ENCODE measurements around the gene BTNL8.

Gene BTNL8

DNA sequence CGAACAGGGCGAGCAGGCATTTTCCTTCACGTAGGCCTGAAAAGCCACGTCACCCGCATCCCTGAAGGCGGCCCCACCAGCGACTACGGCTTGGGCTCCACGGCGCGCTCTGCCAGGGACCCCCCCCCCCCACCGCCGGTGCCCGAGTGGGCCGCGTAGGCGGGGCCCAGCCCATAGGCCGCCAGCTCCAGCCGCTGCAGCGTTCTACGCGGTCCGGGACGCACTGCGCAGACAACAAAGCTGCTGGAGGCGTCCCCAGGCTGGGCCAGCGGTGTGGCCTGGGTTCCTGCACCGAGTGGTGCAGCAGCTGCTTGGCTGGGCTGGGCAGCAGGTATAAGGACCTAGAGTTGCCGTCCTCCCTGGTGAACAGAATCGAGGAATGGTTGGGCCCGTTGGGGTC lies 71.4 kb downstream of the BTNL8 start:
- no peak for DNase-seq (ENCODE audit: low spot score)

DNA sequence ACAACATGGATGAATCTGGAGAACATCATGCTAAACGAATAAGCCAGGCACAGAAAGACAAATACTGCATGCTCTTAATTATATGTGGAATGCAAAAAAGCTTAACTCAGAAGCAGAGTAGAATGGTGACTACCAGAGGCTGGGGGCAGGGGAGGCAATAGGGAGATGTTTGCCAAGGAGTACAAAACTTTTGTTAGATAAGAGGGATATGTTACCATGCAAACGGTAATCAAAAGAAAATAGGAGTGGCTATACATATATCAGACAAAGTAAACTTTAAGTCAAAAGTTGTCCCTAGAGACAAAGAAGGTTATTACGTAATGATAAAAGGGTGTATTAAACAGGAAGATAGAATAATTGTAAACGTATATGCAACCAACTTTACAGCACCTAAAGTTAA lies 71.9 kb downstream of the BTNL8 start:
- DNase-seq (ENCODE audit: low spot score) = no peak

- no peak for DNase-seq (ENCODE audit: low spot score)
These were observed 75.8 kb downstream of the BTNL8 start for GRCh38 chr5:180974612-180975315.

DNA sequence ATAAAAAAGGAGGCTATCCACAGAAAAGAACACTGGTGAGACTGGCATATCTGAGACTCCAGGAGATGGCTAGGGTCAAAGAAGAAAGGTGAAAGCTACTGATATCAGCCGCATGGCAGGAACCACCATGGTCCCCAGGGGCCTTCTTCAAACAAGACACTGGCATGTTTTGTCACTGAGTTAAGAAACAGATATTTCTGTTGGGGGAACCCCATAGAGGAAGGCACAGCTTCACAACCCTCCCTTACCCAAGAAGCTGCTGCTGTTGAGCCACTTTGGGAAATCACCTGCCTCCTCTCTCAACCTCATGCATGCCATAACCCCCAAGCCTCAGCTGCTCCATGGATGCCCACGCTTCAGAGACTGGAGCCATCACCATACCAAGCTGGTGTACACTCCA lies 76.4 kb downstream of the BTNL8 start:
- no peak for DNase-seq (ENCODE audit: low spot score)

GRCh38 chr5:180976518-180976917 lies 77.6 kb downstream of the BTNL8 start:
- no peak for DNase-seq (ENCODE audit: low spot score)

DNA sequence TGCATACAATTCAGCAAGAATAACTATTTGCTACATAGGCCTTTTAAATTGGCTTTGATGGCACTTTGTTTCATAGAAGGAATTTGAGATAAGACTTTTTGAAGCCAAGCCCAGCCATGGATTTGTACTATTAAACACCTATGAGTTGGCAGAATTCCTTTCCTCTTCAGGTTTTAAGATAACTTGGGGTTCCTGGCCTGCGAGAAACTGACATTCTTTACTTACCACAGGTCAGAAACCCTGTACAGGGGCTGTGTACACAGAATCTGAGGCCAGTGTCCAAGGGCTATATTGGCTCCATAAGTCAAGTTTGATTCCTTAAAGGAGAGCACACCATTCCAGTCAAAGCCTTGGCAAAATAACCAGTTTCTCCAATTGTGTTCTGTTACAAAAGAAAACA lies 78.9 kb downstream of the BTNL8 start:
- DNase-seq (ENCODE audit: low spot score) = no peak

DNA sequence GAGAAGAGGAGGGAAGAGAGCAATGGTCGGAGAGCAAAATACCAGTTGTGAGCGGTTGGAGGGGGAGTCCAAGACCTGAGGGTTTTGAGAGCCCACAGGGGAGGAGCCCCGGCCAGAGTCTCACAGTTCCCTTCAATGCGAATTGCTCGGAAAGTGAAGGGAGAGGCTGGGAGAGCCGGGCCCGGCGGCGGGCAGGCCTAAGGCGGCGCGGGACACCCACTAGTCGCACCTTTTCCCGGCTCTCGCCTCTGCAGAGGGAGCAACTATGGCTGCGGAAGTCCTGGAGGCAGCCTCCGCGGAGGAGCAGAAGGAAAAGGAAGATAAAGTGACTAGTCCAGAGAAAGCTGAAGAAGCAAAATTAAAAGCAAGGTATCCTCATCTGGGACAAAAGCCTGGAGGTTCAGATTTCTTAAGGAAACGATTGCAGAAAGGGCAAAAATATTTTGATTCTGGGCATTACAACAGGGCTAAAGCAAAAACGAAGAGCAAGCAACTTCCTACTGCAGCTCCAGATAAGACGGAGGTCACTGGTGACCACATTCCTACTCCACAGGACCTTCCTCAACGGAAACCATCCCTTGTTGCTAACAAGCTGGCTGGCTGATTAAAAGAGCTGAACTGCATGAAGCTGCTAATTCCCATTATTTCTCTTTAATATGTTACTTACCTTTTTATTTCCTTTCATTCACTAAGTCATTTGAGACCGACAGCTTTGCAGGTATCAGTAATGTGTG lies 83.2 kb downstream of the BTNL8 start:
- no peak for DNase-seq (ENCODE audit: low spot score)

- DNase-seq (ENCODE audit: low spot score) = no peak
These were observed 89.1 kb downstream of the BTNL8 start for GRCh38 chr5:180988016-180988415.

GRCh38 chr5:180988592-180988991 lies 89.6 kb downstream of the BTNL8 start, which contains the start of gene BTNL3:
Gene BTNL3 (plus strand): TSS chr5:180988846. CDS start chr5:180989029, 183 bp downstream.
- DNase-seq (ENCODE audit: low spot score) = no peak

DNA sequence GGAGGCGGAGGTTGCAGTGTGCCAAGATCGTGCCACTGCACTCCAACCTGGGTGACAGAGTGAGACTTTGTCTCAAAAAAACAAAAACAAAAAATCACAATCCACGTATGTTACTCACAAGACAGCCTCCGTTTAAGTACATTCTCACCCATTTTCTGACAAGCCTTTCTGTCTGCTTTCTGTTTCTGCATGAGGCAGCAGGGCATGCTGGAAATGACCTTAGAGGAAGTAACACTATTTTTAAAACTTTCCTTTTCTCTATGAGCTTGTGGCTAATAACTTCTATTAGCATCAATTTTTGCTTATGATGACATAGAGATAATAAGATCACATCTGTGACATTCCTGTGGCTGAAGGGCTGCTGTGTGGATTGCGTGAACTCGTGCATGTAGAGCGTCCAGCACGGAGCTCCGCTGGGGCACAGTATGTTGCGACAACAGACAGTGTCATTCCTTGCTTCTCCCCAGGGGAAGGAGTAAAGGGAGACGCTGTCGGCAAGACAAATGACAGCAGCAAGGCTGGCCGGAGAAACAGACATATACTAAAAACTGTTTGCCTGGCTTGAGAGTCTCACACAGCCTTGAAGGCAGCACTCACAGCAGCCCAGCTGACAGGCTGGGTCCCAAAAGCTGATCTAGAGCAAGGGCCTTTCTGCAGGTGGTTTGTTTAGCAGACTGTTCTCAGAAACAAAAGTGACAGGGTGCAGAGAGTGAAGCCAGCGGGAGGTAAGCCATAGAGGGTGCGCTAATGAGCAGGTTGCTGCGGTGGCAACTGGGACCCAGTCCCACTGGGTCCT lies 91.3 kb downstream of the BTNL8 start:
- no peak for DNase-seq (ENCODE audit: low spot score)

DNA sequence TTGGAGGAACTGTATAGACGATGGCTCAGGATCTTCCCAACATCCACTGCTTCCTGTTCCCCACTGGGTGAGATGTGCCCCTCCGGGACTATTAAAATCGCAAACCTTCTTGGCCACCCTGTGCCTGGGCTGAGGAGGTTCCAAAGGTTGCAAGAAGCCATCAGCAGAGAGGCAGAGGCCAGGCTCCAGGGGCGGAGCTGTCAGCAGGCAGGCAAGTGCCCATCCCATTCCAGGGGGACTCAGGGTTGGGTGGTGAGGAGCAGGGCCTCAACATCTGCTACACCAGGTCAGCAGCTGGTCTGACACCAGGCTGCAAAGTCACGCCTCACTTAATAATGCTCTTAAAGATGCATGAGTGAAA lies 91.9 kb downstream of the BTNL8 start:
- no peak for DNase-seq (ENCODE audit: low spot score)
